HG03575 (cell line): ENCODE data around the gene IL17REL.

Source experiments
- ATAC-seq: cut with Tn5 transposase; IDR thresholded peaks from one replicate; pipeline ENCODE4 v1.9.1; 2021; ENCODE audit not compliant: unreplicated experiment, insufficient number of reproducible peaks, low FRiP score; ENCODE audit errors: extremely low read depth

The IL17REL gene

GRCh38 chr22:49962751-49963646, 49.6 kb downstream of the IL17REL start:
- ATAC-seq: no peak

- ATAC-seq: no peak
Measured at GRCh38 chr22:49962012-49962750, 50.4 kb downstream of the IL17REL start.

GRCh38 chr22:49961601-49962011, 51.0 kb downstream of the IL17REL start:
- ATAC-seq: no peak

GRCh38 chr22:49961005-49961600, 51.5 kb downstream of the IL17REL start:
- ATAC-seq: no peak

GRCh38 chr22:49960159-49961004, 52.2 kb downstream of the IL17REL start, which contains the start of gene PIM3:
Gene PIM3, plus strand, starts transcription at chr22:49960772. Its CDS starts 176 bp downstream, at chr22:49960948.
- no peak for ATAC-seq

- ATAC-seq: no peak
Measured at GRCh38 chr22:49959782-49960158, 52.8 kb downstream of the IL17REL start.

- no peak for ATAC-seq
Measured at GRCh38 chr22:49958931-49959781, 53.4 kb downstream of the IL17REL start.

- ATAC-seq: no peak
Measured at GRCh38 chr22:49958366-49958921, 54.1 kb downstream of the IL17REL start.

- no peak for ATAC-seq
Measured at GRCh38 chr22:49957826-49958365, 54.7 kb downstream of the IL17REL start.

GRCh38 chr22:49956914-49957825, 55.4 kb downstream of the IL17REL start:
- no peak for ATAC-seq

GRCh38 chr22:49956418-49956770, 56.2 kb downstream of the IL17REL start:
- no peak for ATAC-seq

- ATAC-seq: no peak
Measured at GRCh38 chr22:49955581-49956417, 56.8 kb downstream of the IL17REL start.

GRCh38 chr22:49954991-49955580, 57.5 kb downstream of the IL17REL start:
- ATAC-seq: no peak

- ATAC-seq: no peak
Measured at GRCh38 chr22:49954354-49954753, 58.2 kb downstream of the IL17REL start.

- ATAC-seq: no peak
Measured at GRCh38 chr22:49953680-49954344, 58.8 kb downstream of the IL17REL start.
